Adipocyte (in vitro differentiated cells): ENCODE measurements around the gene HIP1R.

Experiments used
- DNase-seq: peaks from one replicate; pipeline ENCODE4 v3.0.0-alpha.2; 2015; ENCODE audit warnings: low read depth
- H3K27me3 ChIP-seq: replicated peaks from 2 replicates; pipeline ENCODE4 v1.7.0; 2013; ENCODE audit warnings: mild to moderate bottlenecking, low read length, moderate library complexity; ENCODE audit not compliant: control insufficient read depth, insufficient read depth
- H3K36me3 ChIP-seq: 2 replicates; pipeline ENCODE4 v1.7.0; 2013; ENCODE audit warnings: low read length, mild to moderate bottlenecking, moderate library complexity; ENCODE audit not compliant: control insufficient read depth, insufficient read depth, severe bottlenecking
- H3K4me1 ChIP-seq: 2 replicates; pipeline ENCODE4 v1.7.0; 2013; ENCODE audit warnings: mild to moderate bottlenecking, low read length, moderate library complexity; ENCODE audit not compliant: control insufficient read depth, insufficient read depth
- H3K4me3 ChIP-seq: 2 replicates; pipeline ENCODE4 v1.7.0; 2013; ENCODE audit warnings: mild to moderate bottlenecking, low read length, moderate library complexity
- H3K9ac ChIP-seq: 2 replicates; pipeline ENCODE4 v1.7.0; 2013; ENCODE audit warnings: mild to moderate bottlenecking, low read length, moderate library complexity
- H3K9me3 ChIP-seq: 2 replicates; pipeline ENCODE4 v1.7.0; 2013; ENCODE audit warnings: mild to moderate bottlenecking, low read length, moderate library complexity; ENCODE audit not compliant: control insufficient read depth

Gene HIP1R

DNA sequence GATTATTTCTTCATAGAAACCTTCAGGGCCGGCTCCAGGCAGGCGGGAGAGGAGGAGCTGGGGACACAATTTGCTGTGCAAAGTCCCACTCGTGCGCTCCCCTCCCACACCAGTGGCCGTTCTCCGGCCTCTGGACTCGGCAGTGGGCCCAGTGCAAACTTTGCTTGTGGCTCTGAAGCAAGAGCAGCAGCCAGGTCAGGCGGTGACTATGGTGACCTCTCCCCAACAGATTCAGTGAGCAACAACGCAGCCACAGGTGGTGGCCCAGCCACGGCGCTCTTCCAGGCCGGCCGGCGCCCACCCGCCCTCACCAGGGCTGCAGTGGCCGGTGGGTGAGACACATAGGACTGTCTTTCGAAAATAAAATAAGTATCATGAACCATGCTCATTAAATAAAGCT is 31.1 kb downstream of the HIP1R start:
- H3K9ac ChIP-seq, result no peak overlapping the region
- DNase-seq, result no peak
- H3K27me3 ChIP-seq, result no peaks in the 10 kb centered on the region
- H3K4me3 ChIP-seq, result no peak overlapping the region
- peaks cover 8% of the 10 kb centered on the region for H3K4me1 ChIP-seq
- peaks cover 35% of the 10 kb centered on the region for H3K36me3 ChIP-seq
- no peaks in the 10 kb centered on the region for H3K9me3 ChIP-seq

DNA sequence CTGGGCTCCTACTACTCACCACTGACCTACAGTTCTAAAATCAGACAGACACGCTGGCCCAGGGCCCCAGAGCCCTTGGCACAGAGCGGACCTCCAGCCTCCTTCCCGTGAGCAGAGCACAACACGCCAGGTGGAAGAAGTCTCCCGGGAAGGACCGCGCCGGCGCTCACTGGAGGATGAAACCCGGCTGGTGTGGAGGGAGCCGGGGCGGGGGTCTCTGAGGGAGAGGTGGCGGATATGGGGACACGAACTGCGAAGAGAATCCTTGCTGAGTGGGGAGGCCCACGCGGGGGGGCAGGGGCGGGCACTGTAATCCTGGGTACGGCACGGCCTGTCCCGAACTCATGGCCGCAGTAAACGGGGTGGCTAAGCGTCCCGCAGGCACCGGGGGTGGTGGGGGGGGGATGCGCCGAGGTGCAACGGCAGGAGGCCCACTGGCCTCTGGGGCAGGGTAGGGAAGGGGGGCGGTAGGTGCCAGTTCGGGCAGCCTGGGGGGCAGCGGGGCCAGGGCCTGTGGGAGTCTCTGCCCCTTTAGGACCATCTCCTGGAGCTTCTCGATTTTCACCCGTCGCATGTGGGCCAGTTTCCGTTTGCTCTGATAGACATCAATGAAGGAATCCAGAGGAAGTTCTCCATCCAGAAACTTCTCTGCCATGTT is 31.8 kb downstream of the HIP1R start:
- Histone ChIP-seq H3K4me1 (peaks cover 15% of the 10 kb centered on the region), H3K9ac (no peak overlapping the region), H3K9me3 (no peaks in the 10 kb centered on the region), H3K4me3 (no peak overlapping the region), H3K27me3 (no peaks in the 10 kb centered on the region), H3K36me3 (peaks cover 35% of the 10 kb centered on the region)
- no peak for DNase-seq

DNA sequence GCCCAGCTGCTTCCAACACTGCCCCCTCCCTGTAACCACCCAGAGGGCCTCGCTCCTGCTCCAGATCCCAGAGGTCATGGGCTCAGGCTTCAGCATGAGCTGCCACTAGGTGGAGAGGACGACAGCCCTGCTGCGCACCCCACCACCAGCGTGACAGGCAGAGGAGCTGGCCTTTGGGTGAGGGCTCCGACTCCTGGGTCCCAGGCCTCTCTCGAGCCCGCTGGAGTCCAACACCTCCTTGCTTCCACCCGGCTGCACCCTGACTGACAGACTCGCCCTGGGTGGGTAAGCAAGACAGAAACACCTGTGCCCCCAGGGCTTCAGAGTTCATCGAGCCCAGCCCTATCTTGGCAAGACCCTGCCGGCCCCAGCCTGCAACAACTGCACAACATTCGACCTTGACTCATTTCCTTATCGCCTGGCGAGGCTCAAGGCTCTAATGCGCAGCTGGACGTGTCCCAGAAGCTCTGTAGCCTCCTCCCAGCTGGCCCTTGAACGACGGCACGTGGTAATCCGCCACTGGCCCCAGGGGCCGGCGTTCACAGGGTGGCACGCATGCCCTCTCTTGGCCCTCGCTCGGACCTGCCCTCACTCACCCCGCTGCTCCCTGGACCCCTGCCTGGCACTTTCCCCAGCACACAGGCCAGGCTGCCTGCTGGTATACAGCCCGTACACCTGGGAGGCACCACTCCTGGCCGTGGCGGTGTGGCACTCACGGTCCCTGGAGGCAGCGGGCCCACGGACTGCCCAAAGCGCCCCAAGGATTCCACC is 32.6 kb downstream of the HIP1R start:
- no peak overlapping the region for H3K9ac ChIP-seq
- no peak for DNase-seq
- peaks cover 35% of the 10 kb centered on the region for H3K36me3 ChIP-seq
- H3K9me3 ChIP-seq, result no peaks in the 10 kb centered on the region
- H3K4me3 ChIP-seq, result no peak overlapping the region
- peaks cover 23% of the 10 kb centered on the region for H3K4me1 ChIP-seq
- H3K27me3 ChIP-seq, result no peaks in the 10 kb centered on the region

DNA sequence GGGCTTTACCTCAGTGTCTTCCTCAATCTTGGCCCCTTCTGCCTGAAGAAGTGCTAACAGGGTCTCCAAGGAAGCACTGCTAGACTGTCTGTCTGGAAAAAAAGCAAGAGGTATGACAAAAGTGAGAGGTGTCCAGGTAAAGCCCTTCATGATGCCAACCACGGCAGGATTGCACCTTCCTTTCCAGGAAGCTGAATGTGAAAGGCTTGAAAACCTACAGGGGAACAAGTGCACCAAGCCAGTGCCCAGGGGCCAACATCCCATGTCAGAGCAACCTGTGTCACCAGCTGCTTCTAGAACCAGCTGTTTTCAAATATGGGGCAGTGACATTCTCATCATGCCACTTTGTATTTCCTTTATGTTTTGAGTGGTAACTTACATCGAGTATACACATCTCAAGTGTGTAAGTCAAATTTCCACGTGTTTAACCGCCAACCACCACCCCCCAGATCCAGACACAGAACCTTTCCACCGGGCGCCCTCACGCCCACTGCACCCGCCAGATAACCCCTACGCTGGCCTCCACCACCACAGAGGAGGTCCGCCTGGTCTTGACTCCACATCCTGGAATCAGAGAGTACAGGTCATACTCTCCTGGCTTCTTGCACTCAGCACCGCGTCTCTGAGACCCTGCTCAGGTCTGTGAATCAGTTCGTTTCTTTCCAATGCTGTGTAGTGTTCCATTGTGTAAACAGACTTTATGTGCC is 33.4 kb downstream of the HIP1R start:
- no peak overlapping the region for H3K4me3 ChIP-seq
- peaks cover 23% of the 10 kb centered on the region for H3K4me1 ChIP-seq
- no peak overlapping the region for H3K9ac ChIP-seq
- DNase-seq, result no peak
- no peaks in the 10 kb centered on the region for H3K9me3 ChIP-seq
- H3K36me3 ChIP-seq, result peaks cover 35% of the 10 kb centered on the region
- no peaks in the 10 kb centered on the region for H3K27me3 ChIP-seq

DNA sequence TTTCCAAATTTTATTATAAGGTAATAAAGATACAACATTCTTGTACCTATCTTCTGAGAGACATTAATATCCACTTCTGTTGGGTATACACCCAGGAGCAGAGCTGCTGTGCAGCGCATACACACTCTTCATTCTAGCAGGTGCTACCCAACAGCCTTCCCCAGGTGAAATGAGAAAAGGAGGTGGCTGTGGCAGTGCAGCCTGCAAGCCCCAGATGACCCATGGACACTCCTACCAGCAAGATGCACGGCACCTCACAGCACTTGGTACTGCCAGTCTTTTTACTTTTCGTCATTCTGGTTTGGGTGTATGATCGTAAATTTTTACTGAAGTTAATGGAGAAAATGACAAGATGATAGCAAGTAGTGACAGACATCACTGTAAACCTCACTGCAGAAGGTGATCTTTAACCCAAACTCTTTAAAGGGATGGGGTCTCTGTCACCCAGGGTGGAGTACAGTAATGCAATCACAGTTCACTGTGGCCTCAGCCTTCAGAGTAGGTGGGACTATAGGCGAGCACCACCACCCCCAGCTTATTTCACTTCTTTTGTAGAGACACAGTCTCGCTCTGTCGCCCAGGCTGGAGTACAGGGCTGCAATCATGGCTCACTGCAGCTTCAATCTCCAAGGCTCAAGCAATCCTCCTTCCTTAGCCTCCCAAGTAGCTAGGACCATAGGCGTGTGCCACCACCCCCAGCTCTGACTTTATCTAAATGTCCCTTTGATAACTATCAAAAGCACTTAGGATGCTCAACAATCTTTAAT is 34.1 kb downstream of the HIP1R start:
- Histone ChIP-seq H3K4me3 (no peak overlapping the region), H3K4me1 (peaks cover 23% of the 10 kb centered on the region), H3K36me3 (peaks cover 35% of the 10 kb centered on the region), H3K9ac (no peak overlapping the region), H3K9me3 (no peaks in the 10 kb centered on the region), H3K27me3 (no peaks in the 10 kb centered on the region)
- no peak for DNase-seq

DNA sequence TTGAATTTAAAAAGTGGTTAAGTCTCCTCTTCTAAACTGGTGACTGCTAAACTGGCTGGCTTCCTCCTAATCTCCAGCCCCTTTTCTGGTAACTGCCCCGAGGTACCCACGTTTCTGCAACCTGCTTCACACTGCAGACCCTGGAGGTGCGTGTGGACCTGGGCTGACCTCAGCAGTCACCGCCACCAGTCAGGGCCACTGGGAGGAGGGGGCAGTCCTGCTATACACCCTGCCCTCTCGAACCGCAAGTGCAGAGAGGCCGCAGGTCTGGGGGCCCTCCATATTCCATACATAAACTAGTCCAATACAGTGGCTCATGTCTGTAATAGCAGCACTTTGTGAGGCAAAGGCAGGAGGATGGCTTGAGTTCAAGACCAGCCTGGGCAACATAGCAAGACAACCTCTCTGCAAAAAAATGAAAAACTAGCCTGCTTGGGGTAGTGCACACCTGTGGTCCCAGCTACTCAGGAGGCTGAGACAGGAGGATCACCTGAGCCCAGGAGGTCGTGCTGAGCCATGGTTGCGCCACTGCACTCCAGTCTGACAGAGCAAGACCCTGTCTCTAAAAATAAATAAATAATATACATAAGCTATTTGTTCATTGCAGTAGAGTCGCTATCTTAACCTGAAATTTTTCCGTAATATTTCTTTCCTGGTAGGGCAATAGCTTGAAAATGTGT is 35.0 kb downstream of the HIP1R start:
- H3K4me1 ChIP-seq, result peaks cover 23% of the 10 kb centered on the region
- no peak for DNase-seq
- no peak overlapping the region for H3K9ac ChIP-seq
- H3K4me3 ChIP-seq, result no peak overlapping the region
- peaks cover 35% of the 10 kb centered on the region for H3K36me3 ChIP-seq
- no peaks in the 10 kb centered on the region for H3K27me3 ChIP-seq
- no peaks in the 10 kb centered on the region for H3K9me3 ChIP-seq

DNA sequence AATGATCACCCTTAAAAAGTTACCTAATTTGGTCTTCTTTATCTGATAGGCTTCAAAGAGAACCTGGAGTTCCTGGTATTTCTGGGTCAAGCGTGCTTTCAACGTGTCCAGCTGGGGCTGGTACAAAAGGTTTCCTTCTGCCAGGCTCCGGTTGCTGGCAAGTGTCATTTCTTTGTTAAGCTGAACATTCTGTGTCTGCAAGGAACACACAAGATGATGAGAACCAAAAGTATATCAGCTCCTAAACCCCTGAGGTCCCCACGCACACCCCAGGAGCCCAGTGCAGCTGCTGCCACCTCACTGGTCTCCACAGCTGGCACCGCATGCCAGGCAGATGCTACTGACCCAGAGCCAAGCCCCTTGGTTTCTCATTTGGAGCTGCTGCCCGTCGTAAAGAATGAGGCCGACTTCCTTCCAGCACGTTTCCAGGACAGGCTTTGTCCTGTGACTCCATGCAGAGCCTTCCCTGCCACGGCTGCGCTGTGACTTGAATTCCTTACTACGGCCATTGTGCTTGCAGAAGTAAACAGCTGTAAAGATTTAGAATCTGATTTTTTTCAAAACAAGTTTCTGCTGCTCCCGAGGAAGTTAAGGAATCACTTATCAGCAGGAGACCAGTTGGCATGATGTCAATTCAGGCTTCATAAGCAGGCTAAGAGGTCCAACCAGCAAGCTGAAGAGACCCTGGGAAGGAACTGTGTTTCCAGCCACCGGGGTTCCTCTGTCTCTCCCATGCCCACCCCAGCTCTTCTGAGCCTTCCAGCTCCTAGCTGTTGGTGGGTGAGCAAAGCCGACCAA is 35.8 kb downstream of the HIP1R start:
- Histone ChIP-seq H3K27me3 (no peaks in the 10 kb centered on the region), H3K9me3 (no peaks in the 10 kb centered on the region), H3K9ac (peak overlapping the region; percentile 81), H3K36me3 (peaks cover 35% of the 10 kb centered on the region), H3K4me3 (peak overlapping the region; percentile 77), H3K4me1 (peaks cover 23% of the 10 kb centered on the region)
- DNase-seq, result peak; percentile 56

DNA sequence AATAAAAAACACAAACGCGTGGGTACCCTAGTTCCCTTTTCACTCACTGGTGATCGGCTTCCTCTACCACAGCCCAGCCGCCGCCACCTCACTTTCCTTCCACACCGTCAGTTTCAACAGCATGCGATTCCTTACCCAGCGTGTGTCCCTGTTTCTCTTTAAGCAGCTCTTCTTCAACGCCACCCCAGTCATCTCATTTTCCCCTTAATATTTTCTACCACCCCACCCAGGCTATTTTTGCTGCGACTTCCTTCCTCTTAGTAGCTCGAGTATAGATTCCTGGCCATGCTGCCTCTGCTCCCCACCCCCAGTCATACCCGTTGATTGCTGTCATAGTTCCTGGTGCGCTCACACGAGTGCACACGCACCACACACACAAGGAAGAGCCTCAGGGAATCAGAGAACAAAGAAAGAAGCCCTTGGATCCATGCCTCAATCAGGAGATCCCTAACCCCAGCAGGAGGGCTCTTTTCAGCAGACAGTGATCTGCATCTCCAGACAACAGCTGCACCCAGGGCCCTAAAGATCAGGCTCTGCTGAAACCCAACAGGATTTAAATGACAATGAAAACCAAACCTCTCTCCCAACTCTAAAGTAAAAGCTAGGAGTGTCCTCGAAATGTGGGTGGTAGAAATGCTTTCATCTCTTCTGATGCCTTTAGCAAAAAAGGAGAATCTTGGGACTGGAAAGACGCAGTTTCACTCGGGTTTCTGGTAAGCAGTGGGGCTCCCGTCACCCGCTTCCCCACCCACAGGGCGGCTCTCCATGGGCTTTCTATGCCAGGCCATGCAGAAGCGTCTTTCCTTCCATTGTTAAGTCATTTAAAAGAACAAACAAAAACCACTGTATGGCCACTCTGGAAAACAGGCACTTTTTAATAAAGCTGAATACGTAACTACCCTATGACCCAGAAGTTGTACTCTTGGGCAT is 36.9 kb downstream of the HIP1R start:
- Histone ChIP-seq H3K9ac (peak overlapping the region; percentile 81), H3K27me3 (no peaks in the 10 kb centered on the region), H3K4me3 (peak overlapping the region; percentile 77), H3K36me3 (peaks cover 29% of the 10 kb centered on the region), H3K9me3 (no peaks in the 10 kb centered on the region), H3K4me1 (peaks cover 23% of the 10 kb centered on the region)
- DNase-seq, result peak; percentile 82

DNA sequence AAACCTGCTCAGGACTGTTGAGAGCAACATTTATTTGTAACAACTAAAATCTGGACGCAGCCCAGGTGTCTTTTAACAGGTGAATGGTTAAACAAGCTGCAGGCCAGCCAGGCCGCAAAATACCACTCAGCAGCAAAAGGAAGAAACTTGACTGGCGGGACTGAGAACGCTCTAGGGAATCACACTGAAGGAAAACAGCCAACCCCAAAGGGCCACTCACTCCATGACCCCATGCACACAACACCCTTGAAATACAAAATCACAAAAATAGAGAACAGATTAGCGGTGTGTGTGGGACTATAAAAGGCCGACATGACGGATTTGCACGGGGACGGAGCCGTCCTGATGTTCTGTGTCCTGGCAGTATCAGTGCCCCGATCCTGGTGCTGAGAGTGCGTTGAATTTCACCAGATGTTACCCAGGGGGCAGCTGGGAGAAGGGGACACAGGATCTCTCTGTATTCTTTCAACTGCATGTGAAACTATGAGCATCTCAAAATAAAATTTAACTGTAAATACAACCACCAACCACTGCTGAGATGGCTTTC is 37.6 kb downstream of the HIP1R start:
- no peaks in the 10 kb centered on the region for H3K27me3 ChIP-seq
- no peak overlapping the region for H3K9ac ChIP-seq
- no peaks in the 10 kb centered on the region for H3K9me3 ChIP-seq
- peaks cover 26% of the 10 kb centered on the region for H3K36me3 ChIP-seq
- H3K4me1 ChIP-seq, result peaks cover 23% of the 10 kb centered on the region
- DNase-seq, result no peak
- no peak overlapping the region for H3K4me3 ChIP-seq
